Neuron (in vitro differentiated cells): ENCODE results near the gene ORC1.

Experiments used
- H2AFZ ChIP-seq: one replicate; pipeline ENCODE4 v1.6.1; 2013; ENCODE audit warnings: low read depth, mild to moderate bottlenecking, inconsistent platforms, low read length, moderate library complexity
- H3K27me3 ChIP-seq: one replicate; pipeline ENCODE4 v1.6.1; 2013; ENCODE audit warnings: low read length; ENCODE audit not compliant: insufficient read depth
- H3K36me3 ChIP-seq: one replicate; pipeline ENCODE4 v1.6.1; 2013; ENCODE audit warnings: low read length; ENCODE audit not compliant: insufficient read depth
- H3K4me1 ChIP-seq: one replicate; pipeline ENCODE4 v1.6.1; 2013; ENCODE audit warnings: low read length; ENCODE audit not compliant: insufficient read depth
- H3K4me3 ChIP-seq: 2 replicates; pipeline ENCODE4 v1.5.1; 2013; ENCODE audit warnings: mild to moderate bottlenecking, low read length, moderate library complexity
- H3K9me3 ChIP-seq: one replicate; pipeline ENCODE4 v1.6.1; 2013; ENCODE audit warnings: low read length

Gene ORC1

GRCh38 chr1:52352690-52353089 is 51.5 kb downstream of the ORC1 start:
- Histone ChIP-seq H2AFZ (no peak overlapping the region), H3K27me3 (no peaks in the 10 kb centered on the region), H3K9me3 (no peaks in the 10 kb centered on the region), H3K36me3 (peaks cover 55% of the 10 kb centered on the region), H3K4me3 (no peak overlapping the region), H3K4me1 (peaks cover 12% of the 10 kb centered on the region)

GRCh38 chr1:52348704-52349300 is 55.4 kb downstream of the ORC1 start:
- H2AFZ ChIP-seq: no peak overlapping the region
- peaks cover 17% of the 10 kb centered on the region for H3K36me3 ChIP-seq
- H3K27me3 ChIP-seq: no peaks in the 10 kb centered on the region
- no peaks in the 10 kb centered on the region for H3K9me3 ChIP-seq
- peaks cover 12% of the 10 kb centered on the region for H3K4me1 ChIP-seq
- H3K4me3 ChIP-seq: no peak overlapping the region

GRCh38 chr1:52346653-52347052 is 57.6 kb downstream of the ORC1 start:
- Histone ChIP-seq H3K9me3 (no peaks in the 10 kb centered on the region), H2AFZ (no peak overlapping the region), H3K4me1 (peaks cover 10% of the 10 kb centered on the region), H3K27me3 (no peaks in the 10 kb centered on the region), H3K4me3 (no peak overlapping the region), H3K36me3 (no peaks in the 10 kb centered on the region)

- no peak overlapping the region for H2AFZ ChIP-seq
Observed at GRCh38 chr1:52345252-52345651, 59.0 kb downstream of the ORC1 start.

GRCh38 chr1:52343979-52344378 is 60.2 kb downstream of the ORC1 start:
- Histone ChIP-seq H3K27me3 (no peaks in the 10 kb centered on the region), H3K9me3 (no peaks in the 10 kb centered on the region), H3K4me1 (no peaks in the 10 kb centered on the region), H2AFZ (no peak overlapping the region), H3K36me3 (peaks cover 4% of the 10 kb centered on the region), H3K4me3 (no peak overlapping the region)

More at GRCh38 chr1:52345252-52345651, 59.0 kb downstream of the ORC1 start:
- Histone ChIP-seq H3K4me1 (no peaks in the 10 kb centered on the region), H3K4me3 (no peak overlapping the region), H3K36me3 (no peaks in the 10 kb centered on the region), H3K27me3 (no peaks in the 10 kb centered on the region), H3K9me3 (no peaks in the 10 kb centered on the region)

- H3K27me3 ChIP-seq: no peaks in the 10 kb centered on the region
- H3K9me3 ChIP-seq: no peaks in the 10 kb centered on the region
- H3K36me3 ChIP-seq: peaks cover 9% of the 10 kb centered on the region
- no peak overlapping the region for H3K4me3 ChIP-seq
- H3K4me1 ChIP-seq: no peaks in the 10 kb centered on the region
- H2AFZ ChIP-seq: no peak overlapping the region
Observed at GRCh38 chr1:52341655-52342260, 62.5 kb downstream of the ORC1 start.

GRCh38 chr1:52337439-52337838 is 66.8 kb downstream of the ORC1 start:
- no peak overlapping the region for H2AFZ ChIP-seq
- peaks cover 17% of the 10 kb centered on the region for H3K36me3 ChIP-seq
- peaks cover 3% of the 10 kb centered on the region for H3K4me1 ChIP-seq
- H3K9me3 ChIP-seq: no peaks in the 10 kb centered on the region
- H3K27me3 ChIP-seq: no peaks in the 10 kb centered on the region
- H3K4me3 ChIP-seq: no peak overlapping the region

- no peaks in the 10 kb centered on the region for H3K27me3 ChIP-seq
- H2AFZ ChIP-seq: no peak overlapping the region
- H3K9me3 ChIP-seq: no peaks in the 10 kb centered on the region
- H3K4me3 ChIP-seq: no peak overlapping the region
- H3K36me3 ChIP-seq: peaks cover 17% of the 10 kb centered on the region
- H3K4me1 ChIP-seq: peaks cover 4% of the 10 kb centered on the region
Observed at GRCh38 chr1:52334906-52335528, 69.2 kb downstream of the ORC1 start.

GRCh38 chr1:52332411-52332810 is 71.8 kb downstream of the ORC1 start:
- H3K36me3 ChIP-seq: peaks cover 9% of the 10 kb centered on the region
- H3K4me3 ChIP-seq: no peak overlapping the region

GRCh38 chr1:52328615-52329014 is 75.6 kb downstream of the ORC1 start:
- Histone ChIP-seq H3K27me3 (no peaks in the 10 kb centered on the region), H3K4me1 (peaks cover 4% of the 10 kb centered on the region), H2AFZ (no peak overlapping the region), H3K9me3 (no peaks in the 10 kb centered on the region), H3K36me3 (no peaks in the 10 kb centered on the region), H3K4me3 (no peak overlapping the region)

More at GRCh38 chr1:52332411-52332810, 71.8 kb downstream of the ORC1 start:
- no peaks in the 10 kb centered on the region for H3K27me3 ChIP-seq
- H3K4me1 ChIP-seq: peaks cover 4% of the 10 kb centered on the region
- H3K9me3 ChIP-seq: no peaks in the 10 kb centered on the region
- no peak overlapping the region for H2AFZ ChIP-seq

- no peaks in the 10 kb centered on the region for H3K27me3 ChIP-seq
- no peak overlapping the region for H2AFZ ChIP-seq
- no peaks in the 10 kb centered on the region for H3K4me1 ChIP-seq
- no peak overlapping the region for H3K4me3 ChIP-seq
- H3K36me3 ChIP-seq: no peaks in the 10 kb centered on the region
- no peaks in the 10 kb centered on the region for H3K9me3 ChIP-seq
Observed at GRCh38 chr1:52325786-52326185, 78.4 kb downstream of the ORC1 start.

GRCh38 chr1:52323731-52324130 is 80.5 kb downstream of the ORC1 start:
- Histone ChIP-seq H3K36me3 (no peaks in the 10 kb centered on the region), H3K27me3 (no peaks in the 10 kb centered on the region), H2AFZ (no peak overlapping the region), H3K4me3 (no peak overlapping the region), H3K9me3 (no peaks in the 10 kb centered on the region), H3K4me1 (no peaks in the 10 kb centered on the region)
